ENCODE results near the gene ZCCHC24.
"Not testable (repeated sequence)": the region's sequence is repeated elsewhere in the genome, so short reads cannot be mapped to it uniquely, and the experiment has no call there.

ZCCHC24 gene

DNA sequence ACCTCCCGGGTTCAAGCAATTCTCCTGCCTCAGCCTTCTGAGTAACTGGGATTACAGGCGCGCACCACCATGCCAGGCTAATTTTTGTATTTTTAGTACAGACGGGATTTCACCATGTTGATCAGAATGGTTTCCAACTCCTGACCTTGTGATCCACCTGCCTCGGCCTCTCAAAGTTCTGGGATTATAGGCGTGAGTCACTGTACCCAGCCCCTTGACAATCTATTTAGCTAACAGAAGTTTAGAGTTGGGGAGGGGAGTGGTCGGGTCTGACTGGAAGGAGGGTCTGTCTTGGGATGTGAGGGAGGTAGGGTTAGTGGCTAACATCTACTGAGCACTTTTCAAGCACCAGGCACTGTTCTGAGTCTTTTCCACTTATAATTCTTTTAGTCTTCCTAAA lies 27.0 kb upstream of the ZCCHC24 start:
- no peak for DNase-seq (ENCODE audit: low read depth in 2 of 2)

DNA sequence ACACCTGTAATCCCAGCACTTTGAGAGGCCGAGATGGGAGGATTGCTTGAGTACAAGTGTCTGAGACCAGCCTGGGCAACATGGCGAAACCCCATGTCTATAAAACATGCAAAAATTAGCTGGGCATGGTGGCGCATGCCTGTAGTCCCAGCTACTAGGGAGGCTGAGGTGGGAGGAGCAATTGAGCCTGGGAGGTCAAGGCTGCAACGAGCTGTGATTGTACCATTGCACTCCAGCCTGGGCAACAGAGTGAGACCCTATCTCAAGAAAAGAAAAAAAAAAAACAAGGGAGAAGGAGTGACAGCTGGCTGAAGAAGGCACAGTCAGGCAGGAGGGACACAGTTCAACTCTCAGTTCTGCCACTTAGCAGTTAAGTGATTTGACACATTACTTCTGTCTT lies 26.4 kb upstream of the ZCCHC24 start:
- no peak for DNase-seq (ENCODE audit: low read depth in 2 of 2)

DNA sequence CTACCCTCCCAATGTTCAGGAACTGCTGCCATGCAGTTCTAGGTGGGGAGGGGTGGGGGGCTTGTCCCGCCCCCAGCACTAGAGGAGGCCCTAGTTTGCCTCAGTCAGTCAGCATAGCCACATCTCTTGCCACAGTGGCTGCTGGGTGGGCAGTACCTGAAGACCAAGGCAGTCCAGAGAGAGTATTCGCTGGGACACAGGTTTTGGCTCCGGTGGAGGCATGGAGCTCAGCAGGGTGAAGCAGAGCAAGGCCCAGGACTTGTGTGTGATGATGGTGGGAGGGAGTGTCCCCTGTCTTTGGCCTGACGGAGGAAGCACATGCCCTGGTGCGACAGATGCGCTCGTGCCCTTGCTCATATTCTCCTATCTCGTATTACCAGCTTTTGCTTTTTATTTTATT lies 24.7 kb upstream of the ZCCHC24 start:
- DNase-seq (ENCODE audit: low read depth in 2 of 2): no peak

DNA sequence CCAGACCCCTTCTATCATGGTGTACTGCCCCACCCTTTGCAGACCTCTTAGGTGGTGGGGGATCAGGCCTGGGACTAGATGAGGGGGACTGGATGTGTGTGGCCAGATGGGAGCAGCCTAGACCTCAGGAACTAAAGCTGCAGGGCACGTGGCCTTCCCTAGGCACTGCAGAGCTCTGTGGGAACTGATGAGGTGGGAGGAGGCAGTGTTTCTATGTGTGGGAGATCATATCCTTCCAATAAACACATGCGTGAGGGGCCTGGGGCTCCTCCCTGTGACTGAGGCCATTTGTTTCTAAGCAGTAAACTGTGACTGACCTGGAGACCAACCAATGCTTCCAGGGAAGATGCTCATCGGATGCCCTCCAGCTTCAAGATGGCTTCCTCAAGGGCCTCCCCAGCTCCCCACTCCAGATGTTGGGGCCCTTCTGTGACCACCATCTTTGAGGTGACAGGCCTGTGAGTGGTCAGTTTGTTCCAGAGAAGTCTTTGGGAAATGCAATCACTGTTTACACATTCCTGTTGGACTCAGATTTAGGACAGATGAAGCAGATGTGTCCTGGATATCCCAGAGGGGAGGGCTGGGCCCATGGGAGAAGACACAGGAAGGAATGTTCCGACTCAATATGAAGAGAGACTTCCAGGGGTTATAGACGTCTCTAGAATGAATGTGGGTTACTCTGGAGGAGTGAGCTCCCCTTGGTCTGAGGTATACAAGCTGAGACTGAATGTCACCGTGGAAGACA lies 23.6 kb upstream of the ZCCHC24 start:
- no peak for DNase-seq (ENCODE audit: low read depth in 2 of 2)

DNA sequence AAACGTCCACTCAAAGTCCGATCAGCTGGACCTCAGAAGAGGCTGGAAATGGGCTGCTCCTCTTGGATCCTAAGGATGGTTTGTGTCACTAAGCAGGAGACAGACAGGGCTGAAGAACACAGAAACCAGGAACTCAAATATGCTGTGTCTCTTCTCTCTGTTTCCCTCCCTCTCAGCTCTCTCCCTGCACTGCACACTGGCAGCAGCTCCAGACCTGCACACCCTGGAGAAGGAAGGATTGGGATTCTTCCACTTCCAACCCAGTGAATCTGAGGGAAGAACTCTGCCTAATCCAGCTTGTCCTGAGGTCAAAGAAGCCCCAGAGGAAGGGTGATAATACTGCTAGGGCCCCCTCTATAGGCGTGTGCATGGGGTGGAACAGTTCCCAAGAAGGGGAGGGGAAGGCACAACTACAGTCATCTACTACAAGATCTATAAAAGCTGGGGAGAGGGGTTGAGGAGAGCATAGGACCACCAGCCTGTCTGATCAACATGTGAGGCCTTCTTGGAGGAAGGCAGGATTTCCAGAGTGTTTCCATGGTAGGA lies 22.7 kb upstream of the ZCCHC24 start:
- DNase-seq (ENCODE audit: low read depth in 2 of 2): no peak

DNA sequence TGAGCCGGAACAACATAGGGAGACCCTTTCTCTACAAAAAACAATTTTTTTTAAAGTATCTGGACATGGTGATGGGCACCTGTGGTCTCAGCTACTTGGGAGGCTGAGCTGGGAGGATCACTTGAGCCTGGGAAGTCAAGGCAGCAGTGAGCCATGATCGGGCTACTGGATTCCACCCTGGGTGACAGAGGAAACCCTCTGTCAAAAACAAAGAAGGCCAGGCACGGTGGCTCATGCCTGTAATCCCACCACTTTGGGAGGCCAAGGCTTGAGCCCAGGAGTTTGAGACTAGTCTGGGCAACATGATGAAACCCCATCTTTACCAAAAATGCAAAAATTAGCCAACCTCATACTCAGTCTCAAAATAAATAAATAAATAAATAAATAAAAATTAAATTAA lies 19.9 kb upstream of the ZCCHC24 start:
- DNase-seq (ENCODE audit: low read depth in 2 of 2): no peak

DNA sequence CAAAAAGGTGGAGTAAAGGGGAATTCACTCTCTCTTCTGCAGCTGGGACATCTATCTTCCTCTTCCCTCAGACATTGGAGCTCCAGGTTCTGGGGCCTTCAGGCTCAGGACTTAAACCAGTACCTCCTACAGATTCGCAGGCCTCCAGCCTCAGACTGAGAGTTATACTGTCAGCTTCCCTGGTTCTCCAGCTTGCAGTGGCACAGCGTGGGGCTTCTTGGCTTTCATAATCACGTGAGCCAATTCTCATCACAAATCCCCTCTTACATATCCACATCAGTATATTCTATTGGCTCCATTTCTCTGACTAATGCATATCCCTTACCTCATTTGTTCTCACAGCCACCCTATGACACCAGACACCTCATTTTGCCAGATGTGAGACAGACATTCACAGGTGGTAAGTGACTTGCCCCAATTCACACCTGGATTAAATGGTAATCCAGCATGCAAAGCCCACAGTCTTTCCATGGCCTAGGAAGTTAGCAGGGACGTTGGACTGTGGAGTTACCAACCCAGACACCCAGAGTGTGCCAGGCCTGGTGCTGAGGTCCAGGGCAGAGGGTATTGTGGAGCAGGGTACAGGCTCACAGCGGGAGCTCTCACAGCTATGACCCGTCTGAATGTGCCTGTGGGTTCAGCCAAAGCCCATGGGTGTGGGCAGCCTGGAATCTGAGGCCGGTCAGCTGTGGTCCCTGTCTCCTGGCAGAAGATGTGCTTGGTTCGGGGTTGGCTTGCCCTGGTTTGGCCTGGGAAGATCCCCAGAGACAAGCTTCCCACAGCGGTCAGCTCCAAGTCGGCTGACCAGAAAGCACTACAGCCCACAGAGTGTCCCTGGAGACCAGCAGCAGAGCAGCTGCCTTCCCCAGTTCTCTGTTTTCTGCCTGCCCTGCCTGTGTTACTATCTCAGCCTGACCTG lies 18.4 kb upstream of the ZCCHC24 start:
- DNase-seq (ENCODE audit: low read depth in 2 of 2): no peak

DNA sequence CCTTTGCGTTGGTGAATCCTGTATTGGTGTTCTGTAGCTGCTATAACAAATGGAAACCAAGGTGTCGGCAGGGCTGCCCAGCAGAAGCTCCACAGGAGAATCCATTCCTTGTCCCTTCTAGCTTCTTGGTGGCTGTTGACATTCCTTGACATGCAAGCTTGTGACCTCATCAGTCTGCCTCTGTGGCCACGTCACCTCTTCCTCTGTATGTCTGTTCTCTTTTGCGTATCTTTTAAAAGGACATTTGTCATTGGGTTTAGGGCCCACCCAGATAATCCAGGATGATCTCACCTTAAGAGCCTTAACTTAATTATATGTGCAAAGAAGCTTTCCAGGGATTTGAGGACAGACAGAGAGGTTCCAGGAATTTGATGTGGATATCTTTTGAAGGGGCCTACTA lies 15.3 kb upstream of the ZCCHC24 start:
- DNase-seq (ENCODE audit: low read depth in 2 of 2): no peak

DNA sequence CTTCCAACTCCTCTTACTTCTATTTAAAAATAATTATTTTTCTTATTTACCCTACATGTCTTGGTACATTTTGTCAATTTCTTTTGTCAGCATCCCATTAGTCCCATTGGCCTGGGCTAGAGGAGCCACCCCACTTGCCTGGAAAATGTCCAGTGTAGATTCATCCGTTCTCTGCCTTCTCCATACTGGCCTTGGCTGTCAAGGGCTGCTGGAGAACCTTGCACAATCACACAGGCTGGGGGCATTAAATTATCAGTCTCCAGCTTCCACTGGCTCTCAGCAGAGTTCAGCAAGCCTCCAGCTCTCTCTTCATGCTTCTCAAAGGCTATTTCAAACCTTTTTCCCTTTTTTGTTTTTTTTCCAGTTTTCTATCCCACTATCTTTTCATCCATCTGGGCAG lies 13.8 kb upstream of the ZCCHC24 start:
- no peak for DNase-seq (ENCODE audit: low read depth in 2 of 2)

DNA sequence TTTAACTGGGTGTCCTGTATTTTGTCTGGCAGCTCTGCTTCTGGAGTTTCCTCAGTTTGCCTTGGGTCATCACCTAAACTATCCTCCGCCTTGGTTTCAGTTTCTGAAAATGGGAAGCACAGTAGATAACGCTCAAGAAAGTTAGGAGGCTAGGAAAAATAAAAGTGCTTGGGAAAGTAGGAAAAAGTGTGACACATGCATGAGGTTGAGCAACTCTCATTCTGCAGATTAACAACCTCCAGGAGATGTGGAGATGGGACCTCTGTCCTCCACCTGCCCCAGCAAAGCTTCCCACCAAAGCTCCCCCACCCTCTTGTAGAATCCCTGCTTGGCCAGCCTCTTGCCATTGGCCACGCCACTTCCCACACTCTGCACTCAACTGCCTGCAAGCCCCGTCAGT lies 13.1 kb upstream of the ZCCHC24 start:
- no peak for DNase-seq (ENCODE audit: low read depth in 2 of 2)

DNA sequence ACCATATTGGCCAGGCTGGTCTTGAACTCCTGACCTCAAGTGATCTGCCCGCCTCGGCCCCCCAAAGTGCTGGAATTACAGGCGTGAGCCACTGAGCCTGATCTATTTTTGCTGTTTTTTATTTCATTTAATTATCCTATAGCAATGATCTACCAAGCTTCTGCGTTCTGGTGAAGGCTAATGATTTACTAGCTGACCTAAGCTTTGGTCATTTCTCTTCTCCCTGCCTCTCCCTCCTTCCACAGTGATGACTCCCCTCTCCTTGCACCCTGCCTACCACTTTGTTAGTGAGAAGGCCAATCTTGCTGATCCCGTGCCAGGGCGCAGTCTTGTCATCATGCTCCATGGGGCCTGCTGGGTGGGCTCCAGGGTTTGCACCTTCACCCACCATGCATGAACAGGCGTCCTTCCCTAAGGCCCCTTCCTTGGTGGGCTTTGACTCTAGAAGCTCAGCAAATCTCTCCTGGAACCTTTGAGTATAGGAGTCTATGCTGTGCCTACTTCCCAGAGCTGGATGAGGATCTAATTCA lies 11.9 kb upstream of the ZCCHC24 start:
- no peak for DNase-seq (ENCODE audit: low read depth in 2 of 2)

DNA sequence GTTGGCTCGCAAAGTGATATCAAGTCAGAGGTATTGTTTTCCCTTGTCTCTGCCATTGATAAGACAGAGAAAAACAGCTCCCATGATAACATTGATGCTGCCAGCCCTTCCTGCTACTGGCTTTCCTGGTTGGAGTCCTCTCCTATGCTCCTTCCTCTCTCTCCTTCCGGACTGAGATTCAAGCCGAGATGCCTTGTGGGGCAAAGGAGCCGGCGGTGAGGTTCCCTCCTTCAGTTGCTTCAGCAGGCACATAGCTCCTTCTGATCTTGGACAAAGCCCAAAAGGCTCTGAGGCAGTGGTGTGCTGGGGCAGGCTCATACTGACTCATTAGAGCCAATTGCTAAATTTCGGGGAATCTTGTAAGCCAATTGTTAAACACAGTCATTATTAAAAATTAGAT lies 8.8 kb upstream of the ZCCHC24 start:
- no peak for DNase-seq (ENCODE audit: low read depth in 2 of 2)

DNA sequence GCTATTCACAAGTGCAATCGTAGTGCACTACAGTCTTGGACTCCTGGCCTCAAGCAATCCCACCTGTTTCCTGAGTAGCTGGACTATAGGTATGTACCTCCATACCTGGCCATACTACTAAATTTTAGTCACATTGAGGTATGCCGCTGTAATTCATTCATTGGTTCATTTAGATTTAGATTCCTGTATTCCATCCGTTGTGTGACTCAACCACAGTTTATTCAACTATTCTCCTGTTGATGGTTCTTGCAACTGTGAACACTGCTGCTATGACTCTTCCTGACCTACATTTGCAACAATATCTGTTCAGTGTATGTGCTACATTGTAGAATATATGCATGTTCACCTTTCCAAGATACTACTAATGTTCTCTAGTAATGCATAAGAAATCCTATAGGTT lies 8.0 kb upstream of the ZCCHC24 start:
- no peak for DNase-seq (ENCODE audit: low read depth in 2 of 2)

DNA sequence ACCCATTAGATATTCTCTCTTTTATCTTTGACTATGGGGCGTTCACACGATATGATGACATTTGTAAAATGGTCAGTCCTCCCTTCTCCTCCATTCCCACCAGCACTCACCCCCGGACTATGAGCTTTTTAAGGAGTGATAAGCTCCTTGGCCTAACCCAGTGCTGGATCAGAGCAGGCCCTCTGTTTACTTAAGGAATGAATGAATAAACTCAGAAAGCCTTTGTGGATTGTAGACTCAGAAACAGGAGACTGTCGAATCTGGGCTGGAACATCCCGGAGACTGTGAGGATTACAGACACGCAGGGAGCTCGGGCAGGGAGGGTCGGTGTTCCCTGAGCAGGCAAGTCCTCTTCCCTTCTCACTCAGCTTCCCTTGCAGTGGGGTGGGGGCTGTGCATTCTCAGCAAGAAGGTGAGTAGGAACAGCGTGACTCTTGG lies 6.8 kb upstream of the ZCCHC24 start:
- no peak for DNase-seq (ENCODE audit: low read depth in 2 of 2)

DNA sequence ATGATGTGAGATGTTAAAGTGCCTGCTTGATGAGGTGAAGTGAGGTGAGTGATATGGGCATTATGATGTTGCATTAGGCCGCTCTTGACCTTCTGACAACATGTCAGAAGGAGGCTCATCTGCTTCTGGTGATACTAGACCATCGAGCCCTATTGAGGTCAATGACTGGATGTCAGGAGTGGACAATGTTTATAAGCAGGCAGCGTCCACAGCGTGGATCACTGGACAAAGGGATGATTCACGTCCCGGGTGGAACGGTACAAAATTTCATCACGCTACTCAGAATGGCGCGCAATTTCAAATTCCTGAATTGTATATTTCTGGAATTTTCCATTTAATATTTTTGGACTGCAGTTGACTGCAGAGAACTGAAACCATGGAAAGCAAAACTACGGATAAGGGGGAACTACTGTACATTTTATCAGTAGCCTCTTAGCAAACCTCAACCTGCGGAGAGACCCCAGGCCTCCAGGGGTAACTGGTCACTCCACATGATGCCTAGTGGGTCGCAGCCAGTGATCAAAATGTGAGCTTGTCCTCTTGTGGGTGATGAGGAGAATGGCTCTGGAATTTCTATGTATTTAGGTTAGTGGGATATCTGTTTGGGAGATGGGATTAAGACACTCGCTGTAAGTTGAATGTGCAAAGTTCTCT lies 5.7 kb upstream of the ZCCHC24 start:
- DNase-seq (ENCODE audit: low read depth in 2 of 2): no peak

DNA sequence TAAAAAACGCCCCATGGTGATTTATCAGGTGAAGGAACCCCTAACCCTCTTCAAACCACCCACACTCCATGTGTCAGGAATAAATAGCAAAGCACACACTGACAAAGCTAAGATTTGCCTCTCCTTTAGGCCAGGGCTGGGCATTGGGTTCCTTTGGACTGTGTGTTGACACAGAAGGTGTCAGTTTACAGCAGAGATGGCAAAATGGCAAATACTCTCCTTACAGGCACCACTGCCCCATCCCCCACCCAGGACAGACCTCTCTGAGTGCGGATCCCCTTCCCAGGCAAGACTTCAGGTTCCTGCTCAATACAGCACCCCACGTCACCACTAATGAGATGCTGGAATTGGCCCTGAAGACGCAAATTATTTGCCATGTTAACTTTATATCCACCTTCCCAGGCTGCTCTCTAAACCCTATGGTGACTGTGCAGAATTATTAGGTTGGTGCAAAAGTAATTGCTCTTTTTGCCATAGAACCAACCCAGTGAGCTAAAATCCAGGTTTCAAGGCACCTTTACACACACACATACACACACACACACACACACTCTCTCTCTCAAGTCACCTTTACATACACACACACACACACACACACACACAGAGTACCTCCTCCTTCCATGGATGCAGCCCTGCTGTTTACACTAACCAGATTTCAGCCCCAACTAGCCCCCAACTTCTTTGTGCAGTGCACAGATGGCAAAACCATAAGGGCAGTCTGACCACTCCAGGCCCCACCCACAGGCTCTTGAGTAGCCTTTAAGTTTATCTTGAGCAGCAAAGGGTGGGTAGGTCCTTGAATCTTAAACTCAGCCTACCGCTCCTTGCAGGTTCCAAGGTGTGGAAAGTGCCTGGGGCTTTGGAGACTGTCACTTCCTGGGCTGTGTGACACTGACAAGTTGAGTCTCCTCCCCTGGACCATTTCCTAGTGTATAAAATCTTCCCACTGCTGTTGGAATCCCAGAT lies 4.0 kb upstream of the ZCCHC24 start:
- no peak for DNase-seq (ENCODE audit: low read depth in 2 of 2)

DNA sequence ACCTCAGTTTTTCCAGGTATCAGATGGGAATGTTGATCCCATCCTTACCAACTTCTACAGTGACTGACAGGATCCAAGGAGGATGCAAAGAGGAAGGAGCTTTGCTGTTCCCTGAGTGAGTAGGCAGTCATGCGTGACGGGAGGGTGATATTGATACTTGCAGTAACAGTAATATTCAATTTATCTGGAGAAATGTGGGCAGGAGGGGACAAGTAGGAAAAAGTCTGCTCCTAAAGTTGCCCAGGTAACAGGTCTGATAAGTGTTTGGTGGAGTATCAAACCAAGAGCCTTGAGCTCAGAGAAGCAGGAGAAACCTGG lies 3.3 kb upstream of the ZCCHC24 start:
- DNase-seq (ENCODE audit: low read depth in 2 of 2): no peak

DNA sequence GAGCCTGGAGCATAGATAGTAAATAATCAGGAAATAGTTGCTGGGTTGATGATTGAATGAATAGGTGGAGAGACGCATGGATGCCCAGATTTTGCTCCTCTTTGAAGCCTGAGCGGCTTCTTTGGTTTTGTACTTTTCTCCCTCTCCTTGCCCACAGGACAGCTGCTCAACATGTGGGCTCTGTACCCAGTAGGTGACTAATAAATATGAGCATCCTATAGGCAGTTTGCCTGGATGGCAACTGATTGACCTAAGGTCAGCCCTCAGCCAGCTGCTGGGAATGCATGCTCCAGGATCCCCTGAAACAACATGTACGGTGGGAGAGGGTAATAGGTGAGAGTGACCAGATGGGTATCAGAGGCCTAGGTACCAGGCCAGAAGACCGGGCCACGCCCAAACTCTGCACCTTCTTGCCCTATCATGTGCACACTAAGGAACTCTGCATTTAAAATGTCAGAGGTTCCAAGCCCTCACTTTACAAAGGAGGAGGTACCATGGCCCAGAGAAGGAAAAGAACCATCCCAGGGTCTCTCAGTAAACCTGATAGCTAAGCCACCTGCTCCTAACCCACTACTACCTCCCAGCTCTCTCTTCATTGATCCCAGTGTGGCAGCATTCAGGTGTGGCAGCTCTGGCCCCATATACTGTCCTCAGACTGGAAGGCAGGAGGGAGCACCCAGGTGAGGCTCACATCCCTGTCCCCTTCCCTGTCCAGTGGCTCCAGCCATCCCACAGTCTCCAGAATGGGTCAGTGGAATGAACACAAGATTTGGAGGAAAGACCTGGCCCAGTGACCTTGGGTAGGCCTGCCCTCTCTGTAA lies 2.7 kb upstream of the ZCCHC24 start:
- DNase-seq (ENCODE audit: low read depth in 2 of 2): no peak

DNA sequence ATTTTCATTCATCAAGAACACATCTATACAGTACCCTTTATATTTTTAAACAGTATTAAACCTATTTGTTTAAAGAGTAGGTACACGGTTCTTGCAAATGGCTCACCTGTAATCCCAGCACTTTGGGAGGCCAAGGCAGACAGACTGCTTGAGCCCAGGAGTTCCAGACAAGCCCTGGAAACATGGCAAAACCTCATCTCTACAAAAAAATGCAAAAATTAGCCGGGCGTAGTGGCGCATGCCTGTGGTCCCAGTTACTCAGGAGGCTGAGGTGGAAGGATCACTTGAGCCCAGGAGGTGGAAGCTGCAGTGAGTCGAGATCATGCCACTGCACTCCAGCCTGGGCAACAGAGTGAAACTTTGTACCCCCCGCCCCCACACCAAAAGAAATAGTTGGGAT lies 1.8 kb upstream of the ZCCHC24 start:
- not testable (repeated sequence) for DNase-seq (ENCODE audit: low read depth in 2 of 2)

DNA sequence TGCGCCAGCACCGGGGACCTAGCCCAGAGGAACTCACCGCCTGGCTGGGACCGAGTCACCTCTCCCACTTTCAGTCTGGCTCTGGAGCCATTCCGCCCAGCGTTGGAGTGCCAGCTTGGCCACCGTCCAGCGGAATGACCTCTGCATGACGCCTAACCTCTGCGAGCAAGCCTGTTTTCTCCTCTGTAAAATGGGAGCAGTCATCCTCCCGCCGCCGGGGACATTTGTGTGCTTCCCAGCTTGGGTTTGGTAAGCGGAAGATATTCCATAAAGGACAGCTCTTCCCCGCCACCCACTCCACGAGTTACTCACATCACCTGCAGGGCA lies 1.3 kb upstream of the ZCCHC24 start:
- no peak for DNase-seq (ENCODE audit: low read depth in 2 of 2)
